Measurements from ENCODE around the gene OGFRL1.

Gene OGFRL1

DNA sequence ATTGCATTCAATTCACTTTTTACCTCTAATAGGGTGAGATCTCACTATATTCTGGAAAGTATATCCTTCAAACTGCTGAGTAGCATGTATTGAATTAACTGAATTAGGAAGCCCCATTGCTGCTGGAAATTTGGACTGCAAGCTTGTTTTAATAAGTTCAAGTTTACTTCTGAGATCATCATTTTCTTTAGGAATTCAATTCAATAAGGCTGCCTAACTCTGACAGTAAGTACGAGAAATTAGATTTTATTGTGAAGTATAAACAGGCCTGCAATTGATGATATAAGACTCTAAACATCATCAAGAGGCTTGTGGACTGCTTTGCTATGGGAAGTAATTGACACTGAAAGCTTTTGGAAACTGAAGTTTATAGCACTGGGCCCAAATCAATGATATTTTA lies 44.4 kb downstream of the OGFRL1 start:
- no peaks in the 10 kb centered on the region; the same call in 1 of the 2 replicates for H3K4me1 ChIP-seq (ENCODE audit: control insufficient read depth, insufficient read depth, low read length)
- H3K27me3 ChIP-seq (ENCODE audit: control insufficient read depth, insufficient read depth, low read length): no peaks in the 10 kb centered on the region
- H3K36me3 ChIP-seq (ENCODE audit: control insufficient read depth, insufficient read depth, low read length): no peaks in the 10 kb centered on the region
- H3K27ac ChIP-seq (ENCODE audit: low read depth, low read length): no peak overlapping the region
- H3K9ac ChIP-seq (ENCODE audit: low read length): no peak overlapping the region
- H3K9me3 ChIP-seq (ENCODE audit: control insufficient read depth, insufficient read depth, low read depth, low read length): no peaks in the 10 kb centered on the region
- no peak overlapping the region for H3K4me3 ChIP-seq (ENCODE audit: low read depth, low read length)

DNA sequence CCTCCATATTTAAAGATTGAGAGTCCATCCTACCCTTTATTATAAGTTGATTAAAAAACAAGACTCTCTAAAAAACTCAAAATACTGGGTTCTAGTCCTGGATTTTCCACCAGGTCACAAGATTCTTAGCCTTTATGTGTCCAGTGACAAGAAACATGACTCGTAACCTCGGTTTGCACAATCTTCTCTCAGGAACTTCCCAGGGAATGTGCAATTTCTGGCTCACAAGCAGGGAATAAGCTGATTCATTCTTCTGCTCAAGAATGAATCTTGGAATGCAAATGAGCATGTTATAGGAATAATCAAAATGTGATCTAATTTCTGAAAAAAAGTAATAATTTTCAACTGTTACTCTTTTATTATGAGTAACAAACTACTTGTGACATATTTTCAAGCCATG lies 45.1 kb downstream of the OGFRL1 start:
- Histone ChIP-seq H3K27ac (ENCODE audit: low read depth, low read length) (no peak overlapping the region), H3K4me1 (ENCODE audit: control insufficient read depth, insufficient read depth, low read length) (no peaks in the 10 kb centered on the region; the same call in 1 of the 2 replicates), H3K36me3 (ENCODE audit: control insufficient read depth, insufficient read depth, low read length) (no peaks in the 10 kb centered on the region), H3K9me3 (ENCODE audit: control insufficient read depth, insufficient read depth, low read depth, low read length) (no peaks in the 10 kb centered on the region), H3K9ac (ENCODE audit: low read length) (no peak overlapping the region), H3K4me3 (ENCODE audit: low read depth, low read length) (no peak overlapping the region), H3K27me3 (ENCODE audit: control insufficient read depth, insufficient read depth, low read length) (no peaks in the 10 kb centered on the region)

DNA sequence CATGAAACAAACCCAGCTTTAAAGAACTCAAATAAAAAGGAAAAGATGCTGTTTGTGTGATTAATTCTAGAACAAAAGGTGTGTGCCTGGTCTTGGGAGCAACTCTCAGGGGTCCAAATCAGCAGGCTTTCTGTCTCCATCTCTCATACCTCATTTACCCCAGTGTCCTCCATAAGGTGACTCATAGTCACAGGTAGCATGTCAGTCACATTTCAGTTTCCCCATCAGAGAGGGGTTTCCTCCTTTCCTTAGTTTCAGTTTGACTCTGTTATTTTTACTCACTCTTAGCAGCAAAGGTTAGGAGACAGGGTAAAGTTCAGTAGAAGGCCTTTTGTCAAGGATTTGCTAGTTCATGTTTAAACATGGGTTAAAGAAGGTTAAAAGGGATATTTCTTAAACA lies 46.2 kb downstream of the OGFRL1 start:
- Histone ChIP-seq H3K4me3 (ENCODE audit: low read depth, low read length) (no peak overlapping the region), H3K27me3 (ENCODE audit: control insufficient read depth, insufficient read depth, low read length) (no peaks in the 10 kb centered on the region), H3K9me3 (ENCODE audit: control insufficient read depth, insufficient read depth, low read depth, low read length) (no peaks in the 10 kb centered on the region), H3K36me3 (ENCODE audit: control insufficient read depth, insufficient read depth, low read length) (no peaks in the 10 kb centered on the region), H3K4me1 (ENCODE audit: control insufficient read depth, insufficient read depth, low read length) (no peaks in the 10 kb centered on the region; the same call in 1 of the 2 replicates), H3K9ac (ENCODE audit: low read length) (no peak overlapping the region), H3K27ac (ENCODE audit: low read depth, low read length) (no peak overlapping the region)

DNA sequence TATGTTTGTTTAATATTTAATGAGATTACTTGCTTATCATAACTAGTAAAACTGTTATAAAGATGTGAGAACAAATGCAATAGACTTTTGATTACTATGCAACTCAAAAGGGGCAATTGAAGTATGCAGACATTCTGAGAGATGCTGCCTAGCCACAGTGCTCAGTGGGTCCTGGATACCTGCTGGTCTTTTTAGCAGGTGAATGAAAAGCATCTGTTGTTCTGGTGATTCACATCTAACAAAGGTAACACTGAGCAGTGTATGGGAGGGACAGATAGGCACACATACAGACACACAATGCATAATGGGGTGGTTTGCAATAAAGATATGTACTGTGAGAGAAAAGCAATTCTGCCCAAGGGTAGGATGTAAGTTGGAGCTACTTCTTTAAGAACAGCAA lies 46.9 kb downstream of the OGFRL1 start:
- no peaks in the 10 kb centered on the region for H3K9me3 ChIP-seq (ENCODE audit: control insufficient read depth, insufficient read depth, low read depth, low read length)
- H3K4me1 ChIP-seq (ENCODE audit: control insufficient read depth, insufficient read depth, low read length): no peaks in the 10 kb centered on the region; the same call in 1 of the 2 replicates
- no peaks in the 10 kb centered on the region for H3K36me3 ChIP-seq (ENCODE audit: control insufficient read depth, insufficient read depth, low read length)
- no peaks in the 10 kb centered on the region for H3K27me3 ChIP-seq (ENCODE audit: control insufficient read depth, insufficient read depth, low read length)
- H3K9ac ChIP-seq (ENCODE audit: low read length): no peak overlapping the region
- no peak overlapping the region for H3K27ac ChIP-seq (ENCODE audit: low read depth, low read length)
- no peak overlapping the region for H3K4me3 ChIP-seq (ENCODE audit: low read depth, low read length)

DNA sequence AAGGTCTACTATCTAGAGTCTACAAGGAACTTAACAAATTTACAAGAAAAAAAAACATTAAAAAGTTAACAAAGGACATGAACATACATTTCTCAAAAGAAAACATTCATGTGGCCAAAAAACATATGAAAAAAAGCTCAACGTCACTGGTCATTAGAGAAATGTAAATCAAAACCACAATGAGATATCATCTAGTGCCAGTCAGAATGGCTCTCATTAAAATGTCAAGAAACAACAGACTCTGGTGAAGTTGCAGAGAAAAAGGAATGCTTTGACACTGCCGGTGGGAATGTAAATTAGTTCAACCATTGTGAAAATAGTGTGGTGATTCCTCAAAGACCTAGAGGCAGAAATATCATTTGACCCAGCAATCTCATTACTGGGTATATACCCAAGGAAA lies 48.3 kb downstream of the OGFRL1 start:
- Histone ChIP-seq H3K4me1 (ENCODE audit: control insufficient read depth, insufficient read depth, low read length) (no peaks in the 10 kb centered on the region; the same call in 1 of the 2 replicates), H3K36me3 (ENCODE audit: control insufficient read depth, insufficient read depth, low read length) (no peaks in the 10 kb centered on the region), H3K9ac (ENCODE audit: low read length) (no peak overlapping the region), H3K27ac (ENCODE audit: low read depth, low read length) (no peak overlapping the region), H3K9me3 (ENCODE audit: control insufficient read depth, insufficient read depth, low read depth, low read length) (no peaks in the 10 kb centered on the region), H3K27me3 (ENCODE audit: control insufficient read depth, insufficient read depth, low read length) (no peaks in the 10 kb centered on the region), H3K4me3 (ENCODE audit: low read depth, low read length) (no peak overlapping the region)

DNA sequence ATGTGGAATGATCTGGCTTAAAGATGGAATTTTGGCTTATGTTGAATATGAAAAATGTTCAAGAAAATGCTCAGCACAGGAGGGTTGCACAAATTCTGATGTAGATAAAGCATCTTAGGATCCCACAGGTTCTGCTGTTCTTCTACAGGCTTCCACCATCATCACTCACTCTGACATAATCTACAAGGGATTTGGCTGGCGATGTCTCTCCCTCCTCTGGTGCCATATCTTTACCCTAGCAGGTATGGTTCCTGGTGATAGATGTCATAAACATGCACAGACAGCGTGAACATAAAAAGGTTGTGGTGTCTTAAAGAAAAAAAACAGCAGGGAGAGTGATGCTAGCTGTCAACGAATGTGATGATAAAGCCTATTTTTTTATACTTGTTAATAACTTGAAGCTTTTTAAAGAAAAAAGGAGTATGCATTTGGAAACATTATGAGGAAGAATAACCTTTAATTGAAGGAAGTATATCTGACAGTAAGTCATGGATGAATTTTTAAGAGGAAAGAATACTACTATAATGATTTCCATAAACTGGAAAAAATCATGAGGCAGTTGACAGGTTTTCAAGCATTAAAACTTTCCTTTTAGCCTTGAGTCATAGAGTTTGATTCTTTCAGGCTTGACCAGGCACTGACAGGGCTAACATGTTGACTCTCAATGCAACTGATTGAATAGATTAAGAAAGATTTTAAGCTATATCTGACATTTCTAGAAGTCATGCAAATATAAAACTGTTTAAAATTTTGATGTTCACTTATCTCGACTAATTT lies 50.1 kb downstream of the OGFRL1 start:
- Histone ChIP-seq H3K27ac (ENCODE audit: low read depth, low read length) (no peak overlapping the region), H3K4me3 (ENCODE audit: low read depth, low read length) (no peak overlapping the region), H3K27me3 (ENCODE audit: control insufficient read depth, insufficient read depth, low read length) (no peaks in the 10 kb centered on the region), H3K9me3 (ENCODE audit: control insufficient read depth, insufficient read depth, low read depth, low read length) (no peaks in the 10 kb centered on the region), H3K9ac (ENCODE audit: low read length) (no peak overlapping the region), H3K36me3 (ENCODE audit: control insufficient read depth, insufficient read depth, low read length) (no peaks in the 10 kb centered on the region), H3K4me1 (ENCODE audit: control insufficient read depth, insufficient read depth, low read length) (no peaks in the 10 kb centered on the region; the same call in 1 of the 2 replicates)

DNA sequence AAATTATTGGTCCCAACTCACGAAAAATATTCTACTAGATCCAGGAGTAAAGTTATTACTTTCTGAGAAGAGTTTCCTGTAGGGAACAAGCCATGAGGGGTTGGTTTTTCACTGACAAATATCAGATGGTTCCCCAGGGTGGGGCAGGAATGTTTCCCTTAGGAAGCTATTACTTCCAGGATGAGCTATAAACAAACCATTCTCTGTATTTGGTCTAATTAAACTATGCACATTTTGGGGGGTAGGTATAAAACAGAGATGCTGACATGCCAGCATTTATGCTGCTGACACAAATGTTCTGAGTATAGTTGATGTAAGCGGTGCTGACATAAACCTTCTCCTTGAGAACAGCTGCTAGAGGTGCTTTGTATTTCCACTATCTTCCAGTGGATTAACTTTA lies 54.2 kb downstream of the OGFRL1 start:
- no peak overlapping the region for H3K4me3 ChIP-seq (ENCODE audit: low read depth, low read length)
- H3K36me3 ChIP-seq (ENCODE audit: control insufficient read depth, insufficient read depth, low read length): no peaks in the 10 kb centered on the region
- H3K9me3 ChIP-seq (ENCODE audit: control insufficient read depth, insufficient read depth, low read depth, low read length): no peaks in the 10 kb centered on the region
- no peak overlapping the region for H3K27ac ChIP-seq (ENCODE audit: low read depth, low read length)
- no peak overlapping the region for H3K9ac ChIP-seq (ENCODE audit: low read length)
- H3K4me1 ChIP-seq (ENCODE audit: control insufficient read depth, insufficient read depth, low read length): no peaks in the 10 kb centered on the region
- no peaks in the 10 kb centered on the region for H3K27me3 ChIP-seq (ENCODE audit: control insufficient read depth, insufficient read depth, low read length)

DNA sequence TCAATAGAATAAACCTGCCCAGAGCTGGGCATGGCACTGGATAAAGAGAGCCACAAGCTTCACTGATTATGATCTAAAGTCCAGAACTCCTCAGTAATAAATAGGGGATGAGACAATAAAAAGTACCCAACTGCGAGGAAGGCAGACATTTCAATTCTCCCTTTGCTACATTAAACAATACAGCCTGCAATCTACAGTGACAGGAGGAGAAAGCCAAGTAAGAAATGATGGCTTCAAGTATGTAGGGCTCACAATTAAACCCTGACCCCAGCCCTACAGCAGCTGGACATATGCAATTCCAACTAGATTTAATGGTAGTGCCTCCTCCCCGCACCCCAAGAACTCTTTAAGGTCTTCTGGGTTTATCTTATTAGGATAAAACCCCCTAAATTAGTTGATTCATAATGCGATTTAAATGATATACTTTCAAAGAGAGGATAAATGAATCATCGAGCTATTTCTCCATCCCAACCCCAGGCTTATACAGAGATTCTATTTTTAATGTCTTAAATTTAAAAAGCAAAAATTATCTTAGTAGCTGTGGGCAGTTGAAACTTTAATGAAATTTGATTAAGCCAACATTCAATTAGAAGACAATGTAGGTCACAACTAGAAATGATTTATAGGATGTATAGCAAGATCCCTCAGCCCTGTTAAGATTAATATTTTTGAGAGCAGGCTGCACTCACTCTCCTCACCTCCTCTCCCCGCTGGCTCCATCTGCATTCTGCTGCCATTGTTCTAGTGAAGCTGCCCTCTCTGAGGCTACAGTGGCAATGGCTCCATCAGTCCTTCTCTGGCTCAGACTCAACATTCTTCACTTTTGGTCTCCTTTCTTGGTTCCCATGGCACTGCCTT lies 57.1 kb downstream of the OGFRL1 start:
- Histone ChIP-seq H3K4me3 (ENCODE audit: low read depth, low read length) (no peak overlapping the region), H3K9me3 (ENCODE audit: control insufficient read depth, insufficient read depth, low read depth, low read length) (no peaks in the 10 kb centered on the region), H3K4me1 (ENCODE audit: control insufficient read depth, insufficient read depth, low read length) (no peaks in the 10 kb centered on the region), H3K9ac (ENCODE audit: low read length) (no peak overlapping the region), H3K27me3 (ENCODE audit: control insufficient read depth, insufficient read depth, low read length) (no peaks in the 10 kb centered on the region), H3K27ac (ENCODE audit: low read depth, low read length) (no peak overlapping the region), H3K36me3 (ENCODE audit: control insufficient read depth, insufficient read depth, low read length) (no peaks in the 10 kb centered on the region)

DNA sequence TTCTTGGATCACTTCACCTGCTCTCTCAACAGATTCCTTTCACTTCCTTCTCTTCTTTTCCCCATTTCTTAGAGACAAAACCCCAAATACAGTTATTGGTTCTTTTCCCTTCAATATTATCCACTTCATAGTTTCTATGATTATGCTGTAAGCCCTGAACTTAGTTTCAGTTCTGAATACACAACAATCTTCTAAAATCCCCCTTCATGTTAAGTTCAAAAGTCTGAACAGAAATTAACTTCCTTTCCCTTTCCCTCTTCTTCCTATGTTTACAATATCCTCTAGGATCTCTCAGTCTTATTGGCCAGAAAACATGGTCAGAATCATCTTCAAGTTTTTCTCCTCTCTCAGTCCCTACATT lies 57.7 kb downstream of the OGFRL1 start:
- Histone ChIP-seq H3K27ac (ENCODE audit: low read depth, low read length) (no peak overlapping the region), H3K4me1 (ENCODE audit: control insufficient read depth, insufficient read depth, low read length) (no peaks in the 10 kb centered on the region), H3K9ac (ENCODE audit: low read length) (no peak overlapping the region)

DNA sequence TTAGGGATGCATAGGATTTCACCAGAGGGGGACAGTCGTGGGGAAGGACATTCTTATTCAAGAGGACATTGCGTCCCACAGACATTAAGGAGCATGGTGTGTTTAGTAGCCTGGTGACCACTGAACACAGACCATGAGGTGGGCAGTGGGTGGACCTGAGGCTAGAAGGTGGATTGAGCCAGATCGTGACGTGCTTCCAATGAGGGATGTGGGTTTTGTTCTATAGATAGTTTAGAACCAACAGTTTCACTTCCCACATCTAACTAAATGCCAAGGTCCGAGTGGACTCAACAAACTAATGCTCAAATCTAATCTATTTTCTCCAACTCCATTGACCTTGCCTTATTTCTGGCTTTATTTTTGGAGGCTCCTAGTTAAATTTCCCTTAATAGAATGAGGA lies 58.5 kb downstream of the OGFRL1 start:
- H3K4me3 ChIP-seq (ENCODE audit: low read depth, low read length): no peak overlapping the region
- H3K9me3 ChIP-seq (ENCODE audit: control insufficient read depth, insufficient read depth, low read depth, low read length): no peaks in the 10 kb centered on the region
- no peak overlapping the region for H3K27ac ChIP-seq (ENCODE audit: low read depth, low read length)
- H3K9ac ChIP-seq (ENCODE audit: low read length): no peak overlapping the region
- no peaks in the 10 kb centered on the region for H3K36me3 ChIP-seq (ENCODE audit: control insufficient read depth, insufficient read depth, low read length)
- H3K4me1 ChIP-seq (ENCODE audit: control insufficient read depth, insufficient read depth, low read length): no peaks in the 10 kb centered on the region
- H3K27me3 ChIP-seq (ENCODE audit: control insufficient read depth, insufficient read depth, low read length): no peaks in the 10 kb centered on the region

More for the DNA sequence above, 57.7 kb downstream of the OGFRL1 start:
- H3K9me3 ChIP-seq (ENCODE audit: control insufficient read depth, insufficient read depth, low read depth, low read length): no peaks in the 10 kb centered on the region
- H3K4me3 ChIP-seq (ENCODE audit: low read depth, low read length): no peak overlapping the region
- no peaks in the 10 kb centered on the region for H3K36me3 ChIP-seq (ENCODE audit: control insufficient read depth, insufficient read depth, low read length)
- H3K27me3 ChIP-seq (ENCODE audit: control insufficient read depth, insufficient read depth, low read length): no peaks in the 10 kb centered on the region

DNA sequence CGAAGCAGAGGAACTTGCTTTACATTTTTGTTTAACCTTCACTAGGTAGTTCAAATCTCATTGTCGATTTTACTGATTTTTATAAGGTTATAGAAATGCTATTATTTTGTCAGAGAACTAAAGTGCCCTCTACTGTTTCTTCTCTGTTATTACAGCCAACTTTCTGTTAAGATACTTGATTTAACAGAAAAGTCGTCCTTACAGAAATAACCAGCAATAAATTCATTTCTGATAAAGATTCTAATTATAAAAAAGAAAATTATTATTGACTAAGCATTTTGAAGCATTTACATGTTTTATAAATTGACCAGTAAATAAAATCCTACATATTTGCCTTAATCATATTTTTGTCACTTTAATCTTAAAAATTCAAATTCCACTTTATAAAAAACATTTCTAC lies 60.8 kb downstream of the OGFRL1 start:
- Histone ChIP-seq H3K27me3 (ENCODE audit: control insufficient read depth, insufficient read depth, low read length) (no peaks in the 10 kb centered on the region), H3K27ac (ENCODE audit: low read depth, low read length) (no peak overlapping the region)

More for the DNA sequence above, 60.8 kb downstream of the OGFRL1 start:
- no peaks in the 10 kb centered on the region for H3K4me1 ChIP-seq (ENCODE audit: control insufficient read depth, insufficient read depth, low read length)
- no peak overlapping the region for H3K4me3 ChIP-seq (ENCODE audit: low read depth, low read length)
- no peak overlapping the region for H3K9ac ChIP-seq (ENCODE audit: low read length)
- H3K36me3 ChIP-seq (ENCODE audit: control insufficient read depth, insufficient read depth, low read length): no peaks in the 10 kb centered on the region
- no peaks in the 10 kb centered on the region for H3K9me3 ChIP-seq (ENCODE audit: control insufficient read depth, insufficient read depth, low read depth, low read length)

Measured in HUES6 (cell line).